Liver (tissue), 9 donors: ENCODE data around the gene TAF4. TPM values are rescaled to one million over a fixed set of nuclear protein-coding genes. Genes with fewer than 3 reads are reported as not detected.

Experiments
- DNase-seq: peaks from one replicate; pipeline ENCODE4 v3.0.0-alpha.2; 2017; ENCODE audit warnings: low spot score
- H3K27ac ChIP-seq, 2 donors: one replicate each; pipeline ENCODE4 v1.7.0; 2013; ENCODE audit warnings: inconsistent platforms in 2 of 2, low read length in 2 of 2, control low read depth in 1 of 2, low read depth in 1 of 2, mild to moderate bottlenecking in 1 of 2
- H3K27me3 ChIP-seq, 4 donors: one replicate each; pipeline versions ENCODE4 v1.6.1 to v1.7.0; 2013; ENCODE audit warnings: low read length in 3 of 4, inconsistent platforms in 1 of 4, mild to moderate bottlenecking in 1 of 4, moderate library complexity in 1 of 4; ENCODE audit not compliant: control insufficient read depth in 4 of 4, insufficient read depth in 4 of 4
- H3K36me3 ChIP-seq, 4 donors: one replicate each; pipeline versions ENCODE4 v1.6.1 to v1.7.0; 2013; ENCODE audit warnings: low read length in 3 of 4, mild to moderate bottlenecking in 3 of 4, low read depth in 1 of 4, moderate library complexity in 1 of 4; ENCODE audit not compliant: control insufficient read depth in 4 of 4, insufficient read depth in 3 of 4
- H3K4me1 ChIP-seq, 4 donors: one replicate each; pipeline versions ENCODE4 v1.6.1 to v1.7.0; 2013; ENCODE audit warnings: low read length in 3 of 4, mild to moderate bottlenecking in 3 of 4, moderate library complexity in 1 of 4; ENCODE audit not compliant: control insufficient read depth in 4 of 4, insufficient read depth in 4 of 4
- H3K4me3 ChIP-seq, 3 donors: one replicate each; pipeline versions ENCODE4 v1.6.1 to v1.7.0; 2013; ENCODE audit warnings: low read length in 3 of 3, control low read depth in 1 of 3, low read depth in 1 of 3, mild to moderate bottlenecking in 1 of 3
- H3K9ac ChIP-seq, 2 donors: one replicate each; pipeline ENCODE4 v1.7.0; 2013; ENCODE audit warnings: low read length in 2 of 2, mild to moderate bottlenecking in 2 of 2, moderate library complexity in 2 of 2, control low read depth in 1 of 2, low read depth in 1 of 2
- H3K9me3 ChIP-seq, 4 donors: one replicate each; pipeline versions ENCODE4 v1.6.1 to v1.7.0; 2013; ENCODE audit warnings: low read length in 3 of 4; ENCODE audit not compliant: control insufficient read depth in 4 of 4
- ATF3 ChIP-seq: IDR thresholded peaks from 2 replicates; pipeline ENCODE4 v1.6.1; 2016; ENCODE audit warnings: antibody characterized with exemption
- CTCF ChIP-seq: fragments of 150-350 bp; IDR thresholded peaks from 2 replicates; pipeline ENCODE4 v1.5.1; 2017; ENCODE audit warnings: improper control_type of control experiment, low read depth, low read length; ENCODE audit not compliant: missing input control
- EGR1 ChIP-seq, 2 donors: IDR thresholded peaks; 2 replicates each; pipeline ENCODE4 v1.6.1; 2016 to 2018; ENCODE audit warnings: antibody characterized with exemption in 2 of 2, low read depth in 2 of 2
- FOXA1 ChIP-seq: IDR thresholded peaks from 2 replicates; pipeline ENCODE4 v1.6.1; 2016; ENCODE audit warnings: antibody characterized with exemption
- FOXA2 ChIP-seq: IDR thresholded peaks from 2 replicates; pipeline ENCODE4 v1.6.1; 2016; ENCODE audit warnings: antibody characterized with exemption
- GABPA ChIP-seq, 2 donors: IDR thresholded peaks in 1 of 2; conservative IDR thresholded peaks in 1 of 2; 2 replicates each; pipeline ENCODE4 v1.6.1; 2016; ENCODE audit warnings: antibody characterized with exemption in 2 of 2, mild to moderate bottlenecking in 1 of 2, moderate library complexity in 1 of 2
- HNF4A ChIP-seq, 2 donors: conservative IDR thresholded peaks; 2 replicates each; pipeline ENCODE4 v1.6.1; 2016; ENCODE audit warnings: antibody characterized with exemption in 2 of 2, mild to moderate bottlenecking in 2 of 2
- HNF4G ChIP-seq: IDR thresholded peaks from 2 replicates; pipeline ENCODE4 v1.6.1; 2016; ENCODE audit warnings: antibody characterized with exemption
- JUND ChIP-seq, 2 donors: IDR thresholded peaks; 2 replicates each; pipeline ENCODE4 v1.6.1; 2016; ENCODE audit warnings: antibody characterized with exemption in 2 of 2
- MAX ChIP-seq: IDR thresholded peaks from 2 replicates; pipeline ENCODE4 v1.6.1; 2016; ENCODE audit warnings: antibody characterized with exemption
- NR2F2 ChIP-seq: IDR thresholded peaks from 2 replicates; pipeline ENCODE4 v1.6.1; 2016; ENCODE audit warnings: antibody characterized with exemption
- RAD21 ChIP-seq, 2 donors: IDR thresholded peaks; 2 replicates each; pipeline ENCODE4 v1.6.1; 2016; ENCODE audit warnings: antibody characterized with exemption in 2 of 2, mild to moderate bottlenecking in 2 of 2
- REST ChIP-seq: IDR thresholded peaks from 2 replicates; pipeline ENCODE4 v1.6.1; 2016; ENCODE audit warnings: antibody characterized with exemption, mild to moderate bottlenecking
- SP1 ChIP-seq: IDR thresholded peaks from 2 replicates; pipeline ENCODE4 v1.6.1; 2018; ENCODE audit warnings: antibody characterized with exemption, mild to moderate bottlenecking
- TAF1 ChIP-seq: conservative IDR thresholded peaks from 2 replicates; pipeline ENCODE4 v1.6.1; 2016; ENCODE audit warnings: antibody characterized with exemption, mild to moderate bottlenecking
- YY1 ChIP-seq: IDR thresholded peaks from 2 replicates; pipeline ENCODE4 v1.6.1; 2016; ENCODE audit warnings: antibody characterized with exemption, mild to moderate bottlenecking
- ZBTB33 ChIP-seq: IDR thresholded peaks from 2 replicates; pipeline ENCODE4 v1.6.1; 2016; ENCODE audit warnings: antibody characterized with exemption
- WGBS: extraction: QIAGEN DNeasy Blood & Tissue Kit; methylation state at CpG from one replicate; pipeline ENCODE4 v1.1.7; 2013; 5-methylcytosine and 5-hydroxymethylcytosine counted together
- polyA plus RNA-seq, 2 donors: library from polyadenylated mRNA; stranded (reverse) in 1 of 2; unstranded in 1 of 2; fragments of 200-250 nt in 1 of 2; fragments of >200 nt in 1 of 2; fragmentation: Nextera tagmentation in 1 of 2; extraction: Ambion mirVana in 1 of 2; gene quantifications; one replicate each; pipeline versions ENCODE4 v1.2.1 to v1.2.3, GENCODE V29; 2013 to 2015
- total RNA-seq, 2 donors: library from RNA; depleted of rRNA; stranded (reverse); fragments of >200 nt; gene quantifications; one replicate each; pipeline ENCODE4 v1.2.3, GENCODE V29; 2014
- donor health status: healthy.
- donor health status: healthy.
- donor health status: healthy.
- donor health status: healthy.
- donor health status: healthy.

The TAF4 gene
- total and polyA plus RNA-seq, 4 donors: 2.0 to 11.8 (median 5.6) TPM

- peaks cover 0 to 19% (median 13%) of the 10 kb centered on the region in 4 donors for H3K36me3 ChIP-seq
- H3K4me3 ChIP-seq: no peak overlapping the region
- no peak for DNase-seq
- H3K27ac ChIP-seq: no peak overlapping the region
- no peaks in the 10 kb centered on the region for H3K4me1 ChIP-seq
- H3K27me3 ChIP-seq: no peaks in the 10 kb centered on the region
- WGBS: 88% methylated on average over 11 of the region's 11 CpGs
- H3K9ac ChIP-seq: no peak overlapping the region
- no peak for TF ChIP-seq CTCF
- no peak for TF ChIP-seq MAX
- TF ChIP-seq JUND (IDR thresholded peaks at IDR 0.05): no peak
- no peak for TF ChIP-seq HNF4G
- no peak for TF ChIP-seq RAD21 (IDR thresholded peaks at IDR 0.05)
- TF ChIP-seq TAF1: no peak
- no peak for TF ChIP-seq SP1
- TF ChIP-seq YY1: no peak
- no peak for TF ChIP-seq HNF4A (conservative IDR thresholded peaks at IDR 0.05)
- TF ChIP-seq FOXA2: no peak
- no peak for TF ChIP-seq REST
- TF ChIP-seq FOXA1: no peak
- no peak for TF ChIP-seq NR2F2
- no peak for TF ChIP-seq ATF3
- no peak for TF ChIP-seq ZBTB33
- H3K9me3 ChIP-seq: peaks cover 0 to 2% (median 0%) of the 10 kb centered on the region in 4 donors
Observed at GRCh38 chr20:61968932-61969331, 96.7 kb downstream of the TAF4 start.

GRCh38 chr20:61968036-61968810 is 97.5 kb downstream of the TAF4 start:
- WGBS: 85% methylated on average over 22 of the region's 22 CpGs
- Histone ChIP-seq H3K9me3 (peaks cover 0 to 2% (median 0%) of the 10 kb centered on the region in 4 donors), H3K4me1 (no peaks in the 10 kb centered on the region), H3K36me3 (peaks cover 0 to 13% (median 9%) of the 10 kb centered on the region in 4 donors), H3K27me3 (no peaks in the 10 kb centered on the region), H3K4me3 (no peak overlapping the region), H3K27ac (no peak overlapping the region), H3K9ac (no peak overlapping the region)
- no peak for DNase-seq
- TF ChIP-seq MAX (no peak), EGR1 (IDR thresholded peaks at IDR 0.05; ENCODE audit: low read depth in 2 of 2) (no peak), REST (no peak), FOXA2 (no peak), GABPA (IDR thresholded peaks at IDR 0.05 in 1 of 2, conservative IDR thresholded peaks at IDR 0.05 in 1 of 2) (no peak), ATF3 (no peak), ZBTB33 (no peak)
